Caco-2 (cell line): ENCODE measurements around the gene ARG1. TPM values are rescaled to one million over a fixed set of nuclear protein-coding genes. Genes with fewer than 3 reads are reported as not detected.
A peak's percentile ranks its signal among the peaks of the same experiment; 100 is the strongest.

ENCODE experiments used
- BruUV-seq: library from RNA; stranded (reverse); fragments of 400-500 nt; replicated peaks from 2 replicates; lab custom pipeline; 2021; lab: Mats Ljungman, UMichigan
- CTCF ChIA-PET: fragments of 300-600 bp; sonication (Branson Sonifier 250); formaldehyde crosslinking; loops from one replicate; lab custom pipeline; 2022; ENCODE audit warnings: antibody characterized with exemption; lab: Charles Lee
- POLR2A ChIA-PET: fragments of 300-600 bp; sonication (Branson Sonifier 250); formaldehyde crosslinking; loops from one replicate; lab custom pipeline; 2022; ENCODE audit warnings: antibody characterized with exemption; lab: Charles Lee
- DNase-seq, 2 experiments: peaks; one replicate each; pipeline versions ENCODE4 v3.0.0 to v3.0.0-alpha.2; 2020 to 2022
- H3K27me3 ChIP-seq: replicated peaks from 2 replicates; pipeline ENCODE4 v1.6.0; 2011; ENCODE audit warnings: low read length; ENCODE audit not compliant: control insufficient read depth, insufficient read depth
- H3K36me3 ChIP-seq: 2 replicates; pipeline ENCODE4 v1.5.1; 2011; ENCODE audit warnings: low read length; ENCODE audit not compliant: control insufficient read depth, insufficient read depth
- H3K4me1 ChIP-seq: fragments of 250-450 bp; sonication (Bioruptor Pico); 2 replicates; pipeline ENCODE4 v1.5.1; 2020; ENCODE audit warnings: mild to moderate bottlenecking
- H3K4me3 ChIP-seq: 2 replicates; pipeline ENCODE4 v1.5.1; 2011; ENCODE audit warnings: low read depth, mild to moderate bottlenecking, control low read depth, low read length
- H3K9me3 ChIP-seq: fragments of 250-450 bp; sonication (Bioruptor Pico); 2 replicates; pipeline ENCODE4 v1.5.1; 2020; ENCODE audit warnings: mild to moderate bottlenecking, moderate library complexity
- H3K27ac Mint-ChIP-seq: one replicate; pipeline ENCODE4 v1.8.0; 2022; ENCODE audit warnings: mixed read lengths; ENCODE audit not compliant: unreplicated experiment
- H3K27me3 Mint-ChIP-seq: one replicate; pipeline ENCODE4 v1.8.0; 2022; ENCODE audit warnings: mixed read lengths; ENCODE audit not compliant: insufficient read depth, unreplicated experiment
- H3K36me3 Mint-ChIP-seq: one replicate; pipeline ENCODE4 v1.8.0; 2022; ENCODE audit warnings: mild to moderate bottlenecking, mixed read lengths; ENCODE audit not compliant: insufficient read depth, unreplicated experiment
- H3K4me1 Mint-ChIP-seq: one replicate; pipeline ENCODE4 v1.8.0; 2022; ENCODE audit warnings: low read depth, mixed read lengths; ENCODE audit not compliant: unreplicated experiment
- H3K4me3 Mint-ChIP-seq: one replicate; pipeline ENCODE4 v1.8.0; 2022; ENCODE audit warnings: mild to moderate bottlenecking, moderate library complexity, mixed read lengths; ENCODE audit not compliant: unreplicated experiment
- H3K9me3 Mint-ChIP-seq: one replicate; pipeline ENCODE4 v1.8.0; 2022; ENCODE audit warnings: mixed read lengths; ENCODE audit not compliant: unreplicated experiment
- intact Hi-C: fragments of 100-400 bp; cut with micrococcal nuclease; formaldehyde crosslinking; loops from one replicate; pipeline ENCODE4 v1.10.0; 2022; ENCODE audit not compliant: unreplicated experiment
- total RNA-seq: library from RNA; stranded (reverse); gene quantifications from 2 replicates; pipeline ENCODE4 v1.2.3, GENCODE V29; 2022
- TF ChIP-seq, protein P1 (sequence below), 2 experiments: fragments of 200-600 bp in 1 of 2; IDR thresholded peaks; 1 replicate in 1 of 2; 2 replicates in 1 of 2; pipeline versions ENCODE4 v1.5.1 to v1.8.0; 2011 to 2022; ENCODE audit warnings: antibody characterized with exemption in 1 of 2, control low read depth in 1 of 2, inconsistent platforms in 1 of 2, low read depth in 1 of 2, low read length in 1 of 2, mild to moderate bottlenecking in 1 of 2, moderate library complexity in 1 of 2; ENCODE audit not compliant: insufficient read depth in 1 of 2, severe bottlenecking in 1 of 2, unreplicated experiment in 1 of 2

Gene ARG1
- total RNA-seq, 1 experiment from 2014 or later: not detected

DNA sequence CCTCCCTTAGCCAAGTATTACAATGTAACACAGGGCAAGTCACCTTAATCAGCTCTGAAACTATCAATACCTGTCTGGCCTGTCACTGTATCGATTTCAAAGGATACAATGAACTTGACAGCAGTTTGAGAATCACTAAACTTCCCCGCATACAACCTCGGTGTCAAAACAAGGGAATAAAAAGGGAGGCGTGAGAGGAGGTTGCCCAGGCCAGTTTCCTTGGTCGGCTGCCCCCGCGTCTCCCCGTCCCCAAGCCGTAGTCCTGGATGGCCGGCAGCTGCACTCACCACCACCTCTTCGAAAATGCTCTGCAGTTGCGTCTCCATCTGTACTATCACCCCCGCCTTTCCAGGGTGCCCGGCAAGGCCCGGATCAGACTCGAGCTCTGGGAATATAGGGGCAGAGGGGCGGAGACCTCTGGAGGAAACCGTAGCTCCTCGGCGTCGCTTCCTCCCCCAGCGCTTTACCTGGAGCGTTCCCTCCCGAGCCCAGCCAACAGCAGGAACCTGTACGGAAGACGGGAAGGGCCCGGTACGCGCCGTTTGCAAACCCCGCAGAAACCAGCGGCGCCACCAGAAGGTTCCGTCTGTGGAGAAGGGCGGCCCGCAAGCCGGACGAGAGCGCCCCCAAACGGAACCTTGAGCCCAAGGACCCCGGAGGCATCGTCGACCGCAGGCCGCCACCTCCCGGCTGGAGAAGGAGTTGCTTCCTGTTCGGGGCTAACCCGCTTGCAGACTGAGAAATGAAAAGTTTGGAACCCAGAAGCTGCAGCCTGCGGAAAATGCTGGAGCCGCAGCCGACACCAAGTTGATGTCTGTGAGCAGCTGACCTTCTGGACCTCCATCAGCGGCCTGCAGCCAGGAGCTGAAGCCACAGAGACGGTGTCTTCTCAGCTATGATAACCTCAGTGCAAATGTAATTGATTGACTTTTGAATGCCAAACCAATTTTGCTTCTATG, 55.0 kb downstream of the ARG1 start, which contains the start of gene MED23:
TSS of gene MED23 (minus strand) at position 519 of the 959 bp plus-strand sequence. CDS start at position 326, 193 bp downstream.
- H3K27me3 ChIP-seq: no peaks in the 10 kb centered on the region
- intact Hi-C loops: loop anchor here (1.0 to 10.0 kb wide), 2 partner anchors 429 to 743 kb away; no protein-coding TSS in a partner anchor
- peak within 1 kb of the TSS; percentile 82 for H3K4me3 ChIP-seq
- ChIA-PET CTCF (interaction anchor here (0.6 to 1.8 kb wide), 19 partner anchors 9 to 1853 kb away, joined by 3 to 18 read pairs (median 4); partner anchors contain the start of genes CCN2 and ENPP3), POLR2A (interaction anchor here (0.6 to 1.1 kb wide), 2 partner anchors 9 to 266 kb away, joined by 3 read pairs; no protein-coding TSS in a partner anchor)
- peak within 1 kb of the TSS; percentile 89 for H3K4me3 Mint-ChIP-seq
- no peaks in the 10 kb centered on the region for H3K4me1 Mint-ChIP-seq
- no peaks in the 10 kb centered on the region for H3K36me3 ChIP-seq
- TF ChIP-seq, protein P1, sequence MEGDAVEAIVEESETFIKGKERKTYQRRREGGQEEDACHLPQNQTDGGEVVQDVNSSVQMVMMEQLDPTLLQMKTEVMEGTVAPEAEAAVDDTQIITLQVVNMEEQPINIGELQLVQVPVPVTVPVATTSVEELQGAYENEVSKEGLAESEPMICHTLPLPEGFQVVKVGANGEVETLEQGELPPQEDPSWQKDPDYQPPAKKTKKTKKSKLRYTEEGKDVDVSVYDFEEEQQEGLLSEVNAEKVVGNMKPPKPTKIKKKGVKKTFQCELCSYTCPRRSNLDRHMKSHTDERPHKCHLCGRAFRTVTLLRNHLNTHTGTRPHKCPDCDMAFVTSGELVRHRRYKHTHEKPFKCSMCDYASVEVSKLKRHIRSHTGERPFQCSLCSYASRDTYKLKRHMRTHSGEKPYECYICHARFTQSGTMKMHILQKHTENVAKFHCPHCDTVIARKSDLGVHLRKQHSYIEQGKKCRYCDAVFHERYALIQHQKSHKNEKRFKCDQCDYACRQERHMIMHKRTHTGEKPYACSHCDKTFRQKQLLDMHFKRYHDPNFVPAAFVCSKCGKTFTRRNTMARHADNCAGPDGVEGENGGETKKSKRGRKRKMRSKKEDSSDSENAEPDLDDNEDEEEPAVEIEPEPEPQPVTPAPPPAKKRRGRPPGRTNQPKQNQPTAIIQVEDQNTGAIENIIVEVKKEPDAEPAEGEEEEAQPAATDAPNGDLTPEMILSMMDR (IDR thresholded peaks at IDR 0.05; ENCODE audit: insufficient read depth in 1 of 2, low read depth in 1 of 2, low read length in 1 of 2, severe bottlenecking in 1 of 2, unreplicated experiment in 1 of 2): peak; percentile 98 to 100
- H3K9me3 ChIP-seq: no peaks in the 10 kb centered on the region
- H3K36me3 Mint-ChIP-seq: no peaks in the 10 kb centered on the region
- H3K9me3 Mint-ChIP-seq: no peaks in the 10 kb centered on the region
- peak within 1 kb of the TSS; percentile 84 for H3K27ac Mint-ChIP-seq
- BruUV-seq: no TSS peak
- H3K4me1 ChIP-seq: 0 out of 2 replicates have a peak, but pooled peaks cover 5% of the 10 kb centered on the region
- peak; percentile 95 to 97 for DNase-seq
- no peaks in the 10 kb centered on the region for H3K27me3 Mint-ChIP-seq

DNA sequence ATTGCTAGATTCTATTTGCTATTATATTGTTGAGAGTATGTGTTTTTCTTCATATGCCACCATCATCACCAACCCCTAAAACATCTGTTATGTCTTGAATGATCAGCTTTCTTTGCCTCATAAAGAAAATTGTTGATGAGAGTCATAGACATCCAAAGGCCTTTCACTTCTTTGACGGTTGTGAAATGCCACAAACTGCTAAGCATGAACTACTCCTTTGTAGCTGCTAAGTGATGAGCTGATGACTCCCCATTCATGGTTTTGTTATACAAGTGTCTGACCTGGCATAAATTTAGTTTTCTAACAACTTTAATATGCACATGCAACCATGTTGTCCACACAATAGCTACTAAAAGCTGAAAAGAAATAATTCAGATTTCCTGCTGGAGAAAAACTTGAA, 55.7 kb downstream of the ARG1 start:
- Histone ChIP-seq H3K4me3 (peak overlapping the region; percentile 34), H3K27me3 (no peaks in the 10 kb centered on the region), H3K9me3 (no peaks in the 10 kb centered on the region), H3K4me1 (0 out of 2 replicates have a peak, but pooled peaks cover 5% of the 10 kb centered on the region), H3K36me3 (no peaks in the 10 kb centered on the region)
- POLR2A ChIA-PET: interaction anchor here (1.1 kb wide), 1 partner anchor 9 kb away, joined by 3 read pairs; no protein-coding TSS in a partner anchor
- TF ChIP-seq, protein P1 (IDR thresholded peaks at IDR 0.05; ENCODE audit: insufficient read depth in 1 of 2, low read depth in 1 of 2, low read length in 1 of 2, severe bottlenecking in 1 of 2, unreplicated experiment in 1 of 2): no peak
- intact Hi-C loops: loop anchor here (1.0 to 10.0 kb wide), 2 partner anchors 429 to 744 kb away; no protein-coding TSS in a partner anchor
- Mint-ChIP-seq H3K27me3 (no peaks in the 10 kb centered on the region), H3K4me1 (no peaks in the 10 kb centered on the region), H3K27ac (no peak overlapping the region), H3K4me3 (peak overlapping the region; percentile 89), H3K9me3 (no peaks in the 10 kb centered on the region), H3K36me3 (no peaks in the 10 kb centered on the region)
- CTCF ChIA-PET: interaction anchor here (0.6 to 1.8 kb wide), 8 partner anchors 10 to 744 kb away, joined by 3 to 18 read pairs (median 6); partner anchors contain the start of gene ENPP3
- BruUV-seq: no TSS peak
- DNase-seq: no peak

DNA sequence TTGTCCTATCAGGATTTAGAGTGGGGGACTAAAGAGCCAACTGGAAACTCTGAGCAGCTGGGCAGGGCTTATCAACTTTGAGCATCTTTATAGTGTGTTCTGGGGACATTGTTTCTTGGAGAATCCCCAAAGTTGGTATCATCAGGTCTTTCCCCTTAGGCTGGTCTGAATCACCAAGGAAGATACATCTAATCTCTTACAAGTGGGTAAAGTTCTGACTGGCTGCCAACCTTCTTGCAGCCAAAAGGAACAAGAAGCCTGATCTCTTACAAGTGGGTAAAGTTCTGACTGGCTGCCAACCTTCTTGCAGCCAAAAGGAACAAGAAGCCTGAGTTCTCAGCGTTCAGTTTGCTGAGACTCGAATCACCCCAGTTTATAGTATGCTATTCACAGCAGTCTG, 56.6 kb downstream of the ARG1 start:
- H3K27ac Mint-ChIP-seq: no peak overlapping the region
- no peak overlapping the region for H3K4me3 Mint-ChIP-seq
- no TSS peak for BruUV-seq
- ChIA-PET CTCF (no interaction called here), POLR2A (no interaction called here)
- no peaks in the 10 kb centered on the region for H3K27me3 Mint-ChIP-seq
- intact Hi-C loops: loop anchor here (10.0 kb wide), 1 partner anchor 745 kb away; no protein-coding TSS in a partner anchor
- Histone ChIP-seq H3K4me3 (no peak overlapping the region), H3K27me3 (no peaks in the 10 kb centered on the region), H3K36me3 (no peaks in the 10 kb centered on the region), H3K4me1 (0 out of 2 replicates have a peak, but pooled peaks cover 5% of the 10 kb centered on the region), H3K9me3 (no peaks in the 10 kb centered on the region)
- DNase-seq: no peak
- H3K36me3 Mint-ChIP-seq: no peaks in the 10 kb centered on the region
- no peaks in the 10 kb centered on the region for H3K9me3 Mint-ChIP-seq
- TF ChIP-seq, protein P1 (IDR thresholded peaks at IDR 0.05; ENCODE audit: insufficient read depth in 1 of 2, low read depth in 1 of 2, low read length in 1 of 2, severe bottlenecking in 1 of 2, unreplicated experiment in 1 of 2): no peak
- H3K4me1 Mint-ChIP-seq: no peaks in the 10 kb centered on the region
